M059J (cell line): ENCODE results near the gene CHCHD6. TPM values are rescaled to one million over a fixed set of nuclear protein-coding genes. Genes with fewer than 3 reads are reported as not detected.

Experiments
- DNase-seq: peaks from one replicate; pipeline ENCODE4 v3.0.0-alpha.2; 2012; ENCODE audit warnings: low read depth
- total RNA-seq: library from RNA; depleted of rRNA; stranded (reverse); fragments of >200 nt; shearing (Covaris generic); gene quantifications from 2 replicates; pipeline ENCODE4 v1.2.3, GENCODE V29; 2014

CHCHD6 gene
- total RNA-seq, 1 experiment from 2014 or later, result 18.7 TPM

- DNase-seq, result no peak
Measured at GRCh38 chr3:126743350-126743749, 39.3 kb downstream of the CHCHD6 start.

- no peak for DNase-seq
Measured at GRCh38 chr3:126743781-126744180, 39.7 kb downstream of the CHCHD6 start.

- no peak for DNase-seq
Measured at GRCh38 chr3:126745760-126746394, 41.8 kb downstream of the CHCHD6 start.

- DNase-seq, result peak; percentile 7
Measured at GRCh38 chr3:126746395-126747177, 42.5 kb downstream of the CHCHD6 start.

DNA sequence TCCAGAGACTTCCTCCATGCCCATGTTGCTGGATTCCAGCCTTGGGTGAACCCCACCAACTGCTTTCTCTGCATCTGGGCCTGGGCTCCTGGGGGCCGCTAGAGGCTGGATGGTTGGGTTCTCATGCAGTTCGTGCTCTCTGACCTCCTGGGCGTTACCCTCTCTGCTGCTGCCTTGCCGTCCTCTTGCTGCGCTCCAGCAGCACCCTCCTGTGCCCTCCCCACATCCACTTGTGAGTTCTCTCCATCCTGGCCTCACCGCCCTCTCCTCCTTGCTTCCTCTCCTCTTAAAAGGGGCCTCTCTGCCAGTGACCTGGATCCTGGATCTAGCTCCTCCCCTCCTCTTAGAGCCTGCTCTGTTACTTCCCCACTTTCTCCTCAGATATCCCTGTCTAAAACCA is 43.7 kb downstream of the CHCHD6 start:
- no peak for DNase-seq

- no peak for DNase-seq
Measured at GRCh38 chr3:126748701-126749546, 44.9 kb downstream of the CHCHD6 start.

DNA sequence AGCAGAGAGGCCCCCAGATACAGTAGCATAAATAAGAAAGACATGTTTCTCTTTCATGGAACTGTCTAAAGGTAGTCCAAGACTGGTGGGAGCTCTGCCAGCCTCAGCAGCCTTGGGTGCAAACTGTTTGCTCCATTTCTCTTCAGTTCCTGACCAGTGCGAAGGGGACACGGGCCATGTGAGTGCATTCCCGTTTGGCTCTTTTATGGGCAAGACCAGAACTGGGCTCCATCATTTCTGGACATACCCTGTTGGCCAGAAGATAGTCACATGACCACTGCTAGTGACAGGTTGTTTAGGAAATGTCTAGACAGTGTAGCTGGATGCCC is 45.5 kb downstream of the CHCHD6 start:
- DNase-seq, result no peak

DNA sequence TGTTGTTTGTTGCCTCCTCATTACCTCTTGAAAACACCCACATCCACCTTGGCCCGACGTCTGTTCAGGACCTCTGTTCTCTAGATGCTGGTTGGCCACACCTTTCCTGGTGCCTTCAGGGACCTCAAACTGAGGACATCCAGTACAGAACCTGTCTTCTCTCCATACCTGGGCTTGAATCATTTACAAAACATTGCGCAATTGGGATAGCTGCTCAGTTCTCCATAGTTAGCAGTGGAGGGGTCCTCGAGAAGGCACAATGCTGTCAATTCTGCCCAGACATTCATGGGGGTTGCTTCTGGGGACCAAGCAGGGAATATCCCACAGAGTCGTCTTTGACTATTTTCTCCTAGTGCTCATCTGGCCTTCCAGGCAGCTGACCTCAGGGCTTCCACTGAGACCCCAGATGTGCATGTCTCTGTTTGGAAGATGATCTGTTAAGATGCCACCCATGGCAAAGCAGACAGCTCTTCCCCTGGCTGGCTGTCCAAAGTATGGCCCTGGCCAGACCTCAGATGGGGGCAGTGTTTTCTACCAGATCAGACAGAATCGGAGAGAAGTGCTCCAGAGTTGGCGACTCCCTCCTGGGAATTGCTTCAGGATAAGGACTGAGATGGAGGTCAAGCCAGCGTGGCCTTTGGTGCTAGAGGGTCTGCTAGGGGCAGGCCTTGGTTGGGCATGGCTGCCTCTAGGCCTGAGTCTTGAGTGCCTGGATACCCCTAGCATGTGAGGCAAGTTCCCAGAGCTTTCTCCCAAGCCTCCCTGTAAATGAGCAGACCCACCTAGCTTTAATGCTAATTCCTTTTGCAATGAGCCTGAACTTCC is 46.1 kb downstream of the CHCHD6 start:
- no peak for DNase-seq

DNA sequence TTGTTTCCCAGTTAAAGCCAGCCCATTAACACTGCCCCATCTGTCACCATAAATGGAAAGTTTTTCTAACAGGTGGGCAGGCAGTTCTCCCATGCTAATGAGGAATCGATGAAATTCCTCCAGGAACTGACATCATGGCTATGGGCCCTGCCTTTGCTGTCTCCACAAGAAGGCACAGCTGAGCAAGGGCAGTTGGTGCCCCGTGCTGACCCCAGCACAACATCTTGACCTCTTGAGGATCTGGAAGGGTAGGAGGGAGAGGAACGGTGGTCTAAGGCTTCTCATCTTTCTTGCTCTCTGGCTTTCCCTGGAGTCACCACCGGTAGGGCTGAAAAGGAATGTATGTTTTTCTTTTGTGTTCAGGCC is 46.7 kb downstream of the CHCHD6 start:
- DNase-seq, result no peak

GRCh38 chr3:126751611-126752302 is 47.7 kb downstream of the CHCHD6 start:
- no peak for DNase-seq

GRCh38 chr3:126752303-126753190 is 48.5 kb downstream of the CHCHD6 start:
- DNase-seq, result peak; percentile 70

GRCh38 chr3:126753191-126754160 is 49.4 kb downstream of the CHCHD6 start:
- DNase-seq, result peak; percentile 18

DNA sequence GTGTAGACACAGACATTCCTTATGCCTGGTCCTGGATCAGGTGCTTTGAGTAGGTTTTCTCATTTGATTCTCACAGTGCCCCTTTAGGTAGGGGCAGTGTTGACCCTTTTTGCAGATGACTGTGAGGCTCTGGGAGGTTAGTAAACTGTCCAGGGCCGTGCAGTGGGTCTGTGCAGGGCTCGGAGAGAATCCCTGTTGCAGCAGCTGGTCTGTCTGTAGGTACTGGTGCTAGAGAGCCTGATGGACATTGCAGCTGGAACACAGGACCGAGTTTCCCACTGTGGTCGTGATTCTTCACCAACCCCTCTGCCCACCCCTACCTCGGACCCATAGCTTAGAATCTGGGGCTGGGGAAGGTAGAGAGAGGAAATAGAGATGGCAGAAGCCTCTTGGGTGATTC is 51.8 kb downstream of the CHCHD6 start:
- no peak for DNase-seq

- DNase-seq, result no peak
Measured at GRCh38 chr3:126758026-126758425, 54.0 kb downstream of the CHCHD6 start.

- no peak for DNase-seq
Measured at GRCh38 chr3:126758882-126759281, 54.8 kb downstream of the CHCHD6 start.

DNA sequence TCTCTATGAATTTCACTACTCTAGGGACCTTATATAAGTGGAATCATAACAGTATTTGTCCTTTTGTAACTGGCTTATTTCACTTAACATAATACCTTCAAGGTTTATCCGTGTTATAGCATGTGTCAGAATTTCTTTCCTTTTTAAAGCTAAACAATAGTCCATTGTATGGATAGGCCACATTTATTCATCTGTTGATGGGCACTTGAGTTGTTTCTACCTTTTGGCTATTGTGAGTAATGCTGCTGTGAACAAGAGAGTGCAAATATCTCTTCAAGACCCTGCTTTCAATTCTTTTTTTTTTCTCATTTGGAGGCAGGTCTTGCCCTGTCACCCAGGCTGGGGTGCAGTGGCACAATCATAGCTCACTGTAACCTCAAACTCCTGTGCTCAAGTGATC is 56.5 kb downstream of the CHCHD6 start:
- DNase-seq, result no peak

DNA sequence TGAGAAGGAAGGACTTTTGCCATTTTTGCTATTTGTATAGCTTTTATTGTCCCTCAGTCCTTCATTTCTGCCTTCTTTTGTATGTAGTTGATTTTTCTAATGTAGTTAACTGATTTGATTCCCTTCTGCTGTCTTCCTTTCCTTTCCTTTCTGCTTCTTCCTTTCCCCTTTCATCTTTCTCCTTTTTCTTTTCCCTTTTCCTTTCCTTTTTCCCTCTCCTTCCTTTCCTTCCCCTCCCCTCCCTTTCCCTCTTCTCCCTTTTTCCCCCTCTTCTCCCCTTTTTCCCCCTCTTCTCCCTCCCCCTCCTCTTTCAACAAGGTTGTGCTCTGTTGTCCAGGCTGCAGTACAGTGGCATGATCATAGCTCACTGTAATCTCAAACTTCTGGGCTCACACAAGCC is 59.0 kb downstream of the CHCHD6 start:
- no peak for DNase-seq

DNA sequence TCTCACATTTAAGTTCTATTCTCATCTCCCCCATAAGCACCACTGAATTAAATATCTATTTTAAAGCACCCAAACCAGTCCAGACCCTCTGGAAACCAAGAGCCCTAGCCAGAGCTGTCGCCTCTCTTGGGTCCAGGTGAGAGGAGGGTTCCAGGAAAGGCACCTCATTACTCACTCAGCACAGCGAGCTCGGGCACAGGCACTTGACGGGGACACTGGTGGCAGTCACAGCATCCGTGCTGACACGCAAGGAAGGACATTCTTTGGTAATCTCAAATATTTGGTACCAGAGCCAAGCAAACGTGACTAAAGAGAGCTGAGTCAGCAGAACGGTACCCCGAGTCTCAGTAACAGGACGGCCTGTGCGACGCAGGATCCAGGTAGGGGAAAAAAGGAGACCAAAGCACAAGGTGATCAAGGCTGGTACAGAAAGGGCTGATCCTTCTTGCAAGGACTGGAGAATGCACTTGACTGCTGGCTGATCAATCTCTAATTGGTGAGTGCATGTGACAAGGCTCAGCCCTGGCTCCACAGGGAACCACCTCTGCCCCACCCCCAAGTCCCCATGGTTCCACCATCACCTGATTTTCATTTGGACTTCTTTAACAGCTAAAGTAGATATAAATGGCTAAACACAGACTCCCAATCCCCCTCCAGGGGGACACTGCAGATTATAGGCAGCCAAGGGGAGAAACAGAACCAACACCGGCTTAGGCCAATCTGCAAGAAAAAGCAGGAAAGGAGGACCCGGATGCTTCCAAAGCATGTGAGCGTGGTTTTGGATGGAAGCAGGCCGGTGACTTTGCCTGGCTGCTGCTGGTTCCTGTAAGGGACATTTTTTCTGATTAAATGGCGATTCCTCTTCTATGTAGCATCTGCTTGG is 61.4 kb downstream of the CHCHD6 start:
- no peak for DNase-seq
